Neuronal stem cell (in vitro differentiated cells): ENCODE data around the gene PRIM2.
"Not testable (repeated sequence)": the region's sequence is repeated elsewhere in the genome, so short reads cannot be mapped to it uniquely, and the experiment has no call there.

ENCODE experiments used
- DNase-seq: peaks from one replicate; pipeline ENCODE4 v3.0.0-alpha.2; 2013; ENCODE audit warnings: low spot score
- H2AFZ ChIP-seq: one replicate; pipeline ENCODE4 v1.6.1; 2013; ENCODE audit warnings: mild to moderate bottlenecking, low read length, inconsistent platforms
- H2AK5ac ChIP-seq: 2 replicates; pipeline ENCODE4 v1.6.1; 2013; ENCODE audit warnings: low read depth, mild to moderate bottlenecking, inconsistent platforms, low read length, moderate library complexity, mixed read lengths
- H2BK120ac ChIP-seq: 2 replicates; pipeline ENCODE4 v1.6.1; 2013; ENCODE audit warnings: low read depth, mild to moderate bottlenecking, inconsistent platforms, low read length, moderate library complexity, mixed read lengths
- H2BK12ac ChIP-seq: one replicate; pipeline ENCODE4 v1.6.1; 2013; ENCODE audit warnings: low read length, inconsistent platforms
- H2BK15ac ChIP-seq: 2 replicates; pipeline ENCODE4 v1.6.1; 2013; ENCODE audit warnings: mild to moderate bottlenecking, low read length, inconsistent platforms, mixed read lengths
- H2BK5ac ChIP-seq: one replicate; pipeline ENCODE4 v1.6.1; 2013; ENCODE audit warnings: inconsistent platforms, mild to moderate bottlenecking, low read length, moderate library complexity
- H3K14ac ChIP-seq: one replicate; pipeline ENCODE4 v1.6.1; 2013; ENCODE audit warnings: low read length, inconsistent platforms
- H3K18ac ChIP-seq: 2 replicates; pipeline ENCODE4 v1.6.1; 2013; ENCODE audit warnings: low read length, inconsistent platforms
- H3K23ac ChIP-seq: 2 replicates; pipeline ENCODE4 v1.6.1; 2013; ENCODE audit warnings: low read depth, mild to moderate bottlenecking, mixed read lengths, low read length, inconsistent platforms; ENCODE audit not compliant: poor library complexity
- H3K27ac ChIP-seq: replicated peaks from 3 replicates; pipeline ENCODE4 v1.5.1; 2013; ENCODE audit warnings: low read length, inconsistent platforms
- H3K27me3 ChIP-seq, 3 experiments: 2 replicates each; pipeline ENCODE4 v1.6.1; 2013; ENCODE audit warnings: low read length in 3 of 3, mild to moderate bottlenecking in 2 of 3, inconsistent platforms in 1 of 3, low read depth in 1 of 3, mixed read lengths in 1 of 3, moderate library complexity in 1 of 3; ENCODE audit not compliant: control insufficient read depth in 3 of 3, insufficient read depth in 3 of 3
- H3K36me3 ChIP-seq, 2 donors: replicated peaks in 1 of 2; 2 replicates each; pipeline ENCODE4 v1.6.1; 2013; ENCODE audit warnings: low read length in 2 of 2; ENCODE audit not compliant: control insufficient read depth in 2 of 2, insufficient read depth in 2 of 2
- H3K4ac ChIP-seq: 2 replicates; pipeline ENCODE4 v1.6.1; 2013; ENCODE audit warnings: inconsistent platforms, mild to moderate bottlenecking, low read length, moderate library complexity
- H3K4me1 ChIP-seq, 2 donors: 1 replicate in 1 of 2; 2 replicates in 1 of 2; pipeline ENCODE4 v1.6.1; 2013; ENCODE audit warnings: low read length in 2 of 2, low read depth in 1 of 2; ENCODE audit not compliant: control insufficient read depth in 2 of 2, insufficient read depth in 1 of 2
- H3K4me2 ChIP-seq: one replicate; pipeline ENCODE4 v1.6.1; 2013; ENCODE audit warnings: mild to moderate bottlenecking, low read length, inconsistent platforms; ENCODE audit not compliant: insufficient read depth, poor library complexity, severe bottlenecking
- H3K4me3 ChIP-seq, 2 donors: 2 replicates each; pipeline ENCODE4 v1.5.1; 2013; ENCODE audit warnings: low read length in 2 of 2, mild to moderate bottlenecking in 2 of 2, inconsistent platforms in 1 of 2, moderate library complexity in 1 of 2
- H3K79me1 ChIP-seq: one replicate; pipeline ENCODE4 v1.6.1; 2013; ENCODE audit warnings: low read depth, mild to moderate bottlenecking, inconsistent platforms, low read length, moderate library complexity
- H3K9ac ChIP-seq: one replicate; pipeline ENCODE4 v1.6.1; 2013; ENCODE audit warnings: mild to moderate bottlenecking, low read depth, low read length, inconsistent platforms; ENCODE audit not compliant: poor library complexity
- H3K9me3 ChIP-seq, 2 donors: replicated peaks in 1 of 2; 2 replicates each; pipeline versions ENCODE3 to v1.6.1; 2013; ENCODE audit warnings: low read length in 2 of 2, mild to moderate bottlenecking in 2 of 2, inconsistent platforms in 1 of 2, low read depth in 1 of 2, mixed read lengths in 1 of 2, moderate library complexity in 1 of 2; ENCODE audit not compliant: control insufficient read depth in 2 of 2, insufficient read depth in 1 of 2
- H4K8ac ChIP-seq: one replicate; pipeline ENCODE4 v1.6.1; 2013; ENCODE audit warnings: low read depth, mild to moderate bottlenecking, inconsistent platforms, low read length, moderate library complexity
- H4K91ac ChIP-seq: one replicate; pipeline ENCODE4 v1.6.1; 2013; ENCODE audit warnings: low read length, low read depth, mild to moderate bottlenecking, inconsistent platforms; ENCODE audit not compliant: poor library complexity
- WGBS, 2 donors: extraction: QIAGEN DNeasy Blood & Tissue Kit; methylation state at CpG; one replicate each; pipeline ENCODE4 v1.1.7; 2013; ENCODE audit warnings: missing lambda C conversion rate in 2 of 2, mixed read lengths in 1 of 2; ENCODE audit not compliant: insufficient read length in 2 of 2, insufficient replicate concordance in 1 of 2; ENCODE audit errors: extremely low coverage in 2 of 2; 5-methylcytosine and 5-hydroxymethylcytosine counted together

The PRIM2 gene

DNA sequence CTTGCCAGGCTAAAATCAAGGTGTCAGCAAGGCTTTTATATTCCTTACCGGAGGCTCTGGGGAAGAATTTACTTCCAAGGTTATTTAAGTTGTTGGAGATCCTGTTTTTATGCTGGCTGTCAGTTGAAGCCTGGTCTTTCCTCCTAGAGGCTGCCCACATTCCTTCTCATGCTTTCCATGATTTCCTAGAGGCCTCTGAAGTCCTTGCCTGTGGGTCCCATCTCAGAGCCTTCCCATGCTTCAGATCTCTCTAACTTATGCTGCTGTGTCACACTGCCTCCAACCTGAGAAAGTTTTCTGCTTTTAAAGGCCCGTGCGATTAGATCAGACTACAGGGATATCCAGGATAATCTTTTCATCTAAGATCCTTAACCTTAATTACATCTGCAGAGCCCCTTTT, 198.4 kb downstream of the PRIM2 start:
- not testable (repeated sequence) for H3K4me1 ChIP-seq, H2BK5ac ChIP-seq, H3K18ac ChIP-seq, H2AK5ac ChIP-seq, H3K4me3 ChIP-seq, DNase-seq, H3K14ac ChIP-seq, H3K9me3 ChIP-seq, H2BK15ac ChIP-seq, H3K79me1 ChIP-seq, H3K36me3 ChIP-seq, H2BK120ac ChIP-seq, H4K8ac ChIP-seq, H3K4ac ChIP-seq, H2AFZ ChIP-seq, H3K4me2 ChIP-seq, H4K91ac ChIP-seq, H3K27ac ChIP-seq, H3K27me3 ChIP-seq, H3K9ac ChIP-seq, H2BK12ac ChIP-seq, H3K23ac ChIP-seq
- no CpG with 5 or more reads among the region's 3 CpGs for WGBS, 2 donors

- not testable (repeated sequence) for H4K8ac ChIP-seq, H3K23ac ChIP-seq, H3K14ac ChIP-seq, H3K9ac ChIP-seq, H3K4me1 ChIP-seq, H2AFZ ChIP-seq, H3K36me3 ChIP-seq, H3K9me3 ChIP-seq, H2AK5ac ChIP-seq, H3K18ac ChIP-seq, H3K4ac ChIP-seq, H3K79me1 ChIP-seq, H2BK5ac ChIP-seq, H3K27me3 ChIP-seq, H3K4me2 ChIP-seq, H2BK15ac ChIP-seq, H3K27ac ChIP-seq, H4K91ac ChIP-seq, H2BK120ac ChIP-seq, H3K4me3 ChIP-seq, H2BK12ac ChIP-seq, DNase-seq
- WGBS, 2 donors: no CpG with 5 or more reads among the region's 3 CpGs
Observed at GRCh38 chr6:57516776-57517175, 199.3 kb downstream of the PRIM2 start.

DNA sequence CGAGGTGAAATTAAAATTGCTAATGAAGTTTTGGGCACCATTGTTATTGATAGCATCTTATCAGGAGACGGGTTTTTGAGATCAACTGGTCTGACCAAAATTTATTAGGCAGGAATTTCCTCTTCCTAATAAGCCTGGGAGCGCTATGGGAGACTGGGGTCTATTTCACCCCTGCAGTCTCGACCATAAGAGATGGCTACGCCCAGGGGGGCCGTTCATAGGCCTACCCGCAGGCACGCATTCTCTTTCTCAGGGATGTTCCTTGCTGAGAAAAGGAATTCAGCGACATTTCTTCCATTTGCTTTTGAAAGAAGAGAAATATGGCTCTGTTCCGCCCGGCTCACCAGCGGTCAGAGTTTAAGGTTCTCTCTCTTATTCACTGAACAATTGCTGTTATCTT, 201.8 kb downstream of the PRIM2 start:
- H3K9me3 ChIP-seq, H2BK5ac ChIP-seq, H4K8ac ChIP-seq, H3K14ac ChIP-seq, H2BK12ac ChIP-seq, H3K36me3 ChIP-seq, H4K91ac ChIP-seq, H3K23ac ChIP-seq, H3K79me1 ChIP-seq, H2BK120ac ChIP-seq, H2AK5ac ChIP-seq, H3K4me1 ChIP-seq, H2AFZ ChIP-seq, H3K9ac ChIP-seq, H2BK15ac ChIP-seq, DNase-seq, H3K4me3 ChIP-seq, H3K4me2 ChIP-seq, H3K27me3 ChIP-seq, H3K27ac ChIP-seq, H3K18ac ChIP-seq, H3K4ac ChIP-seq: not testable (repeated sequence)
- no CpG with 5 or more reads among the region's 12 CpGs for WGBS, 2 donors

GRCh38 chr6:57521085-57521484, 203.7 kb downstream of the PRIM2 start:
- H3K9ac ChIP-seq, H4K91ac ChIP-seq, H3K79me1 ChIP-seq, H3K36me3 ChIP-seq, H3K4me3 ChIP-seq, H2BK15ac ChIP-seq, H3K14ac ChIP-seq, H3K4me1 ChIP-seq, H3K27ac ChIP-seq, H2AFZ ChIP-seq, H3K23ac ChIP-seq, H2BK12ac ChIP-seq, H3K27me3 ChIP-seq, H3K9me3 ChIP-seq, H4K8ac ChIP-seq, H3K18ac ChIP-seq, H2BK5ac ChIP-seq, DNase-seq, H3K4ac ChIP-seq, H2BK120ac ChIP-seq, H3K4me2 ChIP-seq, H2AK5ac ChIP-seq: not testable (repeated sequence)
- WGBS, 2 donors: no CpG with 5 or more reads among the region's 1 CpG
